H9 (cell line): ENCODE data around the gene CXCL13. TPM values are rescaled to one million over a fixed set of nuclear protein-coding genes. Genes with fewer than 3 reads are reported as not detected.
"Not testable (repeated sequence)": the region's sequence is repeated elsewhere in the genome, so short reads cannot be mapped to it uniquely, and the experiment has no call there.

ENCODE experiments used
- DNase-seq: peaks from one replicate; pipeline ENCODE4 v3.0.0-alpha.2; 2017
- H2AFZ ChIP-seq: one replicate; pipeline ENCODE4 v1.6.1; 2013; ENCODE audit warnings: mild to moderate bottlenecking, low read length, control low read depth, moderate library complexity
- H2AK5ac ChIP-seq: 2 replicates; pipeline ENCODE4 v1.6.1; 2013; ENCODE audit warnings: low read length, control low read depth, mixed read lengths; ENCODE audit not compliant: insufficient read length
- H2BK120ac ChIP-seq: one replicate; pipeline ENCODE4 v1.6.1; 2013; ENCODE audit warnings: low read depth, mild to moderate bottlenecking, low read length, control low read depth, inconsistent platforms; ENCODE audit not compliant: poor library complexity, severe bottlenecking
- H2BK12ac ChIP-seq: 2 replicates; pipeline ENCODE4 v1.6.1; 2013; ENCODE audit warnings: low read length, control low read depth, mixed read lengths, low read depth; ENCODE audit not compliant: insufficient read length
- H2BK15ac ChIP-seq: 2 replicates; pipeline ENCODE4 v1.6.1; 2013; ENCODE audit warnings: low read depth, low read length, control low read depth
- H2BK20ac ChIP-seq: one replicate; pipeline ENCODE4 v1.6.1; 2013; ENCODE audit warnings: low read depth, mild to moderate bottlenecking, low read length, control low read depth, inconsistent platforms; ENCODE audit not compliant: poor library complexity, severe bottlenecking
- H2BK5ac ChIP-seq: 2 replicates; pipeline ENCODE4 v1.6.1; 2013; ENCODE audit warnings: low read length, control low read depth, mixed read lengths; ENCODE audit not compliant: insufficient read length
- H3K14ac ChIP-seq: 2 replicates; pipeline ENCODE4 v1.6.1; 2013; ENCODE audit warnings: low read length, control low read depth; ENCODE audit not compliant: insufficient read depth
- H3K18ac ChIP-seq: 2 replicates; pipeline ENCODE4 v1.6.1; 2013; ENCODE audit warnings: low read depth, mild to moderate bottlenecking, mixed read lengths, low read length, control low read depth; ENCODE audit not compliant: insufficient read length
- H3K23ac ChIP-seq: 2 replicates; pipeline ENCODE4 v1.6.1; 2013; ENCODE audit warnings: low read length, control low read depth, mixed read lengths, low read depth; ENCODE audit not compliant: insufficient read length
- H3K23me2 ChIP-seq: 2 replicates; pipeline ENCODE4 v1.6.1; 2013; ENCODE audit warnings: low read depth, mild to moderate bottlenecking, mixed read lengths, low read length, control low read depth; ENCODE audit not compliant: insufficient read length, poor library complexity, severe bottlenecking
- H3K27ac ChIP-seq: 2 replicates; pipeline ENCODE4 v1.5.1; 2013; ENCODE audit warnings: low read length, control low read depth, mixed read lengths, low read depth; ENCODE audit not compliant: insufficient read length
- H3K27me3 ChIP-seq: 2 replicates; pipeline ENCODE4 v1.6.1; 2013; ENCODE audit warnings: low read length, control low read depth, inconsistent platforms; ENCODE audit not compliant: insufficient read depth
- H3K4ac ChIP-seq: 2 replicates; pipeline ENCODE4 v1.6.1; 2013; ENCODE audit warnings: low read depth, mild to moderate bottlenecking, control low read depth, inconsistent platforms, low read length, moderate library complexity
- H3K4me1 ChIP-seq: 2 replicates; pipeline ENCODE4 v1.6.1; 2013; ENCODE audit warnings: low read length, control low read depth, inconsistent platforms; ENCODE audit not compliant: insufficient read depth
- H3K4me2 ChIP-seq: 2 replicates; pipeline ENCODE4 v1.6.1; 2013; ENCODE audit warnings: low read length, control low read depth, mixed read lengths; ENCODE audit not compliant: insufficient read length, insufficient read depth
- H3K56ac ChIP-seq: 2 replicates; pipeline ENCODE4 v1.6.1; 2013; ENCODE audit warnings: low read depth, mild to moderate bottlenecking, mixed read lengths, low read length, control low read depth; ENCODE audit not compliant: insufficient read length
- H3K79me1 ChIP-seq: 2 replicates; pipeline ENCODE4 v1.6.1; 2013; ENCODE audit warnings: low read depth, mild to moderate bottlenecking, moderate library complexity, low read length, control low read depth, inconsistent platforms; ENCODE audit not compliant: insufficient read depth, poor library complexity, severe bottlenecking
- H3K79me2 ChIP-seq: 2 replicates; pipeline ENCODE4 v1.6.1; 2013; ENCODE audit warnings: low read length, control low read depth, inconsistent platforms; ENCODE audit not compliant: insufficient read depth
- H3K9ac ChIP-seq: 2 replicates; pipeline ENCODE4 v1.6.1; 2013; ENCODE audit warnings: low read length, control low read depth, mixed read lengths; ENCODE audit not compliant: insufficient read length; ENCODE audit errors: extremely low read depth
- H3K9me3 ChIP-seq: one replicate; pipeline ENCODE4 v1.6.1; 2013; ENCODE audit warnings: low read depth, low read length, inconsistent platforms; ENCODE audit not compliant: control insufficient read depth
- H3T11ph ChIP-seq: one replicate; pipeline ENCODE4 v1.6.1; 2013; ENCODE audit warnings: mild to moderate bottlenecking, low read length, control low read depth, inconsistent platforms
- H4K20me1 ChIP-seq: one replicate; pipeline ENCODE4 v1.6.1; 2013; ENCODE audit not compliant: control insufficient read depth, insufficient read length, insufficient read depth
- H4K5ac ChIP-seq: 2 replicates; pipeline ENCODE4 v1.6.1; 2013; ENCODE audit warnings: low read depth, mild to moderate bottlenecking, mixed read lengths, low read length, control low read depth; ENCODE audit not compliant: insufficient read length
- H4K8ac ChIP-seq: replicated peaks from 2 replicates; pipeline ENCODE4 v1.6.1; 2013; ENCODE audit warnings: low read length, control low read depth, mixed read lengths, low read depth; ENCODE audit not compliant: insufficient read length
- H4K91ac ChIP-seq: 2 replicates; pipeline ENCODE4 v1.6.1; 2013; ENCODE audit warnings: low read depth, mild to moderate bottlenecking, moderate library complexity, mixed read lengths, low read length, control low read depth; ENCODE audit not compliant: insufficient read length
- H3K27ac Mint-ChIP-seq, 3 experiments: 2 replicates in 2 of 3; 3 replicates in 1 of 3; pipeline ENCODE4 v1.8.0; 2020 to 2021; ENCODE audit warnings: mixed read lengths in 3 of 3, mild to moderate bottlenecking in 1 of 3, moderate library complexity in 1 of 3
- H3K27me3 Mint-ChIP-seq: 2 replicates; pipeline ENCODE4 v1.8.0; 2021; ENCODE audit warnings: low read depth, mild to moderate bottlenecking, moderate library complexity, mixed read lengths
- H3K36me3 Mint-ChIP-seq, 3 experiments: 2 replicates in 2 of 3; 3 replicates in 1 of 3; pipeline ENCODE4 v1.8.0; 2020 to 2021; ENCODE audit warnings: low read depth in 3 of 3, mixed read lengths in 3 of 3; ENCODE audit not compliant: insufficient read depth in 1 of 3
- H3K4me1 Mint-ChIP-seq, 2 experiments: 2 replicates each; pipeline ENCODE4 v1.8.0; 2020; ENCODE audit warnings: mixed read lengths in 2 of 2
- H3K4me3 Mint-ChIP-seq, 2 experiments: 2 replicates in 1 of 2; 3 replicates in 1 of 2; pipeline ENCODE4 v1.8.0; 2020 to 2021; ENCODE audit warnings: mild to moderate bottlenecking in 2 of 2, mixed read lengths in 2 of 2, moderate library complexity in 1 of 2
- H3K9me3 Mint-ChIP-seq, 2 experiments: 2 replicates in 1 of 2; 3 replicates in 1 of 2; pipeline ENCODE4 v1.8.0; 2020; ENCODE audit warnings: mild to moderate bottlenecking in 2 of 2, mixed read lengths in 2 of 2, moderate library complexity in 1 of 2
- CTCF ChIP-seq: fragments of 200-600 bp; sonication (generic); conservative IDR thresholded peaks from 3 replicates; pipeline ENCODE4 v1.8.0; 2021; ENCODE audit warnings: antibody characterized with exemption, mild to moderate bottlenecking
- WGBS: extraction: QIAGEN DNeasy Blood & Tissue Kit; methylation state at CpG from one replicate; pipeline ENCODE4 v1.1.7; 2013; ENCODE audit warnings: missing lambda C conversion rate, low lambda C conversion rate, mixed read lengths; ENCODE audit not compliant: insufficient read length; ENCODE audit errors: extremely low coverage; 5-methylcytosine and 5-hydroxymethylcytosine counted together
- total RNA-seq: library from RNA; stranded (reverse); gene quantifications from 2 replicates; pipeline ENCODE4 v1.2.1, GENCODE V29; 2021

CXCL13 gene
- total RNA-seq, 1 experiment from 2014 or later: not detected

GRCh38 chr4:77636902-77637301 lies 31.3 kb downstream of the CXCL13 start:
- Histone ChIP-seq H3K18ac (no peak overlapping the region), H3K23me2 (no peaks in the 10 kb centered on the region), H3K9ac (no peak overlapping the region), H3K4ac (no peak overlapping the region), H2BK5ac (no peak overlapping the region), H4K5ac (no peak overlapping the region), H3K79me2 (no peaks in the 10 kb centered on the region), H3K27ac (no peak overlapping the region), H3K4me1 (no peaks in the 10 kb centered on the region), H2BK20ac (no peak overlapping the region), H3K9me3 (no peaks in the 10 kb centered on the region), H2AFZ (no peak overlapping the region), H2BK15ac (no peak overlapping the region), H3K27me3 (no peaks in the 10 kb centered on the region), H3T11ph (no peak overlapping the region), H3K56ac (no peak overlapping the region), H3K79me1 (no peaks in the 10 kb centered on the region), H3K4me2 (no peak overlapping the region), H2BK120ac (no peak overlapping the region), H3K23ac (no peak overlapping the region), H2AK5ac (no peak overlapping the region), H2BK12ac (no peak overlapping the region), H4K91ac (no peak overlapping the region), H4K20me1 (no peaks in the 10 kb centered on the region), H4K8ac (no peak overlapping the region), H3K14ac (no peak overlapping the region)
- H3K36me3 Mint-ChIP-seq: peaks cover 0 to 8% (median 2%) of the 10 kb centered on the region in 3 experiments; a peak in 3 of 7 replicates
- no peaks in the 10 kb centered on the region for H3K27me3 Mint-ChIP-seq
- no peak overlapping the region for H3K27ac Mint-ChIP-seq
- no peaks in the 10 kb centered on the region for H3K4me1 Mint-ChIP-seq
- no peak for DNase-seq
- peaks cover 3 to 5% of the 10 kb centered on the region in 2 experiments; a peak in 4 of 5 replicates for H3K9me3 Mint-ChIP-seq
- no peak overlapping the region for H3K4me3 Mint-ChIP-seq
- WGBS: no CpG with 5 or more reads among the region's 3 CpGs
- no peak for TF ChIP-seq CTCF

GRCh38 chr4:77644069-77644468 lies 38.4 kb downstream of the CXCL13 start:
- not testable (repeated sequence) for H3T11ph ChIP-seq, H2BK12ac ChIP-seq, H3K23me2 ChIP-seq, H3K27ac Mint-ChIP-seq, H4K5ac ChIP-seq, H3K27me3 ChIP-seq, H3K4me1 Mint-ChIP-seq, H4K20me1 ChIP-seq, H2BK20ac ChIP-seq, H2AK5ac ChIP-seq, H2BK120ac ChIP-seq, DNase-seq, H3K79me1 ChIP-seq, H3K27ac ChIP-seq, H3K4ac ChIP-seq, H3K18ac ChIP-seq, H3K4me1 ChIP-seq, H3K79me2 ChIP-seq, H4K8ac ChIP-seq, H2BK15ac ChIP-seq, H3K27me3 Mint-ChIP-seq, H3K56ac ChIP-seq, H2BK5ac ChIP-seq, H3K4me3 Mint-ChIP-seq, H2AFZ ChIP-seq, H3K4me2 ChIP-seq, H3K9me3 ChIP-seq, H3K14ac ChIP-seq, H3K9ac ChIP-seq, H3K23ac ChIP-seq, H4K91ac ChIP-seq
- peaks cover 18 to 22% of the 10 kb centered on the region in 2 experiments for H3K9me3 Mint-ChIP-seq
- peaks cover 7 to 17% (median 9%) of the 10 kb centered on the region in 3 experiments for H3K36me3 Mint-ChIP-seq
- WGBS: no CpG with 5 or more reads among the region's 1 CpG
